Stimulated activated naive CD4-positive, alpha-beta T cell (primary cell): ENCODE data around the gene JMJD6.

Experiments used
- DNase-seq, 6 experiments: peaks; one replicate each; lab custom pipeline; 2025; lab: John Stamatoyannopoulos, UW

The JMJD6 gene

DNA sequence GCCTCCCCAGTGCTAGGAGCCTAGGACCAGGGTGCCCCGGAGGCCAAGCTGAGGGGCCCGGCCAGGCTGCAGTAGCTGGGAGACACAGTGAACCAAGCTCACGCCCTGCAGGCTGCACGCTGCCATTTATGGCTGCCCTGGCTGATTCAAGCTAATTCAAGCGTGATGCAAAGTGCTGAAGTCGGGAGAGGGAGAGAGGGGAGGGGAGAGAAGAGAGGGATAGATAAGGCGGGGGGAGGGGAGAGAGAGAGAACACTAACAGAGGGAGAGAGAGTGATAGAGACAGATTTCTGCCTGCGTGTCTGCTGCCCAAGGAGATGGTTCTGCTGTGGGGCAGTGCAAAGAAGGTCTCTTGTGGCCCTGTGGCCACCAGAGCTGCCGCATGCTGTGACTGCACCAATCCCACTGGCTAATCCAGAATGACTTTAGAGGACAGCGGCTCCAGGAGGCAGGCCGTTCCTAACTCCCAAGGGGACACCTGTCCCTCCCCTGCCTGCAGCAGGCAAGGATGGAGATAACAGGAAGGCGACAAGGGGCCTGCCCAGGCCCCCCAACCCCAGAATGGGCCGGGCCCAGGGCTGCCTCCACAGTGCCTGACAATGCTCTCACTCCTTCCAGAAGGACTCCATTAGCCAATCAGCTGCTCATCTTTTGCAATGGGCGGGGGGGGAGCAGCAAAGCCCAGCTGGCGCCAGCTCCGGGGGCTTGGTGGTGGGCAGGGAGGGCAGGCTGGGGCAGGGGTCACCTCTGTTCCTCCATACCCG lies 28.5 kb downstream of the JMJD6 start:
- DNase-seq = no peak

DNA sequence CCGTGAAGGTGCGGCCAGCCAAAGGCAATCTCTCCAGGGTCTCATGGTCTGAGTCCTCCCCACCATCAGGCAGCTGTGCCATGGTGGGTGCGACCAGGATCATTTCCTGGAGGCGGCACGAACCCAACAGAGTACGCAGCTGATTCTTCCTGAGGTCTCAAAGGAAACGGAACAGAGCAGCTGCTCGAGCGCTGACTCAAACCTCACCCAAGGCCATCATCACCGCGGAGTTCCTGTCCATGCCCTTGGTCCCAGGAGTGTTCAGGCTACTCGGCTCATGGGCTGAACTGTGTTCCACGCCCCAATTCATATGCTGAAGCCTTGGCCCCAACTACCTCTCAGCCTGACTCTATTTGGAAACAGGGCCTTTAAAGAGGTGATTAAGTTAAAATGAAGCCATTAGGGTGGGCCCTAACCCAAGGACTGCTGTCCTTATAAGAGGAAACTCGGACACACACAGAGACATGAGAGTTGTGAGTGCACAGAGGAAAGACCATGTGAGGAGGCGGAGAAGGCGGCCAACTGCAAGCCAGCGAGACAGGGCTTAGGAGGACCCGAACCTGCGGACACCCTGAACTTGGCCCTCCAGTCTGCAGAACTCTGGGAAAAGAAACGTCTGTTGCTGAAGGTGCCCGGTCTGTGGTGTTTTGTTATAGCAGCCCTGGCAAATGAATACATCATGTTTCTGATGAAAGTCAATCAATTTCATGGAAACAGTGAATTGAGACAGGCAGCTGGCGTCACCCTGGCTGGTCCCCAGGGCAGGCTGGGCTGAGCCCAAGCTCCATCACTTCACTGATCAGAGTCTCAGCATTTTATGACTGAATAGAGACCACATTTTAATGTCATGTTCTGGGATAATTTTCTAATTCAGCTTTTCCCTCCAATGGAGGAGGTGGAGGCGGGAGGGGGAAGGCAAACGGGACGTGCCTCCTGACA lies 29.4 kb downstream of the JMJD6 start:
- DNase-seq = no peak

DNA sequence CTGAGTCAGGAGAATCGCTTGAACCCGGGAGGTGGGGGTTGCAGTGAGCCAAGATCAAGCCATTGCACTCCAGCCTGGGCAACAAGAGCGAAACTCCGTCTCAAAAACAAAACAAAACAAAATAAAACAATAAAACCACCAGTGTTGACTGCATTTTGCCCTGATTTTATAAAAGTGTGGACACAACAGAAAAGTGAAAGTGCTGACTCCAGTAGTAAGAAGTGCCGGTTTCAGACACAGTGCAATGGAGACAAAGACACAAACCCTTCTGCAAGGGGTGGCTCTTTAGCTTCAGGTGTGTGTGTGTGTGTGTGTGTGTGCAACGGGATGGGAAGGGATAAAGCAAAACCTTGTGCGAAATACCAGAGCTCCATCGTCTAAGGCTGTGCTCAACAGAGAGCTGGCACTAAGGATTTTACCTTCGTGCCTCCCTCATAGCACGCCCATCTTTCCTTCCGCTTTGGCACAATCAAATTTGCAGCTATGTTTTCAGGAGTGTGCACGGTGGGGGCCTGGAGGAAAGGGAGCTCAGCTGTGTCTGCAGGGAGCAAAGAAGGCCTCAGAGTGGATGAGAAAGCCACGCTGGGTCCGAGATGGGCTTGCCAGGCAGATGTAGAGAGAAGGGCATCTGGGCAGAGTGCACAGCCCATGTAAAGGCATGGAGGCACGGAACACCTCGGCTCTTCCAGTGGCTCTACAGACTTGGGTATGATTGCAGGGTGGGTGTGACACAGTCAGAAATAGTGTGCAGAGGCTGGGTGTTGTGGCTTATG lies 31.2 kb downstream of the JMJD6 start:
- no peak for DNase-seq

DNA sequence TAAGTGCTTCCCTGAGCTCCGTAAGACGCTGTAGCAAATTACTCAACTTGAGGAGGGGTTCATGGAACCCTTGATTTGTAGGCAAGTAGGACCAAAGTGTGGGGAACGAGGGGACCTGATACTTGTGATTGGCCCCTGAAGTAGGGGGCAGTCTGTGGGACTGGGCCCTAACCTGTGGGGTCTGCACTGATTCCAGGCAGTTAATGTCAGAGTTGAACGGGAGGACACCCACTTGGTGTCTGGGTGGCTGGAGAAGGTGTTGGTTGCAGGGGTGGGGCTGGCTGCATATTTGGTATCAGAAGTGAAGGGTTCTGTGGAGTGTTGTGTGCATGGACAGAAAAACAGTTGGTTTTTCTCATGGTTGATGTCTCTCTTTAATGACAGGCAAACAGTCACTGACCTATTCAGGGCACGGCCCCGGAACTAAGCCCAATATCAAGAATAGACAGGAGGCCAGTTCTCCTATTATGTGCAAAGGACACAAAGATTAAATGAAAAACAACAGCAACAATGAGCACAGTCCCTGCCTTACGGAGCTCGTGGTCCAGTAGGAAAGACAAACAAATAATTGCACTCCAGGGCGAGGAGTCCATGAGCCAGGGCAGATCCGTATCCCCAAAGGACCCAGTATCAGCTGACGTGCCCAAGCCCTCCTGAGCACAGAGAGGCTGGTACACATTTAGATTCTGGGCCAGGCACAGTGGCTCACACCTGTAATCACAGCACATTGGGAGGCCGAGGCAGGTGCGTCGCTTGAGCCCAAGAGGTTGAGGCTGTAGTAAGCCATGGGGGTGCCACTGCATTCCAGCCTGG lies 34.8 kb downstream of the JMJD6 start:
- DNase-seq = no peak

DNA sequence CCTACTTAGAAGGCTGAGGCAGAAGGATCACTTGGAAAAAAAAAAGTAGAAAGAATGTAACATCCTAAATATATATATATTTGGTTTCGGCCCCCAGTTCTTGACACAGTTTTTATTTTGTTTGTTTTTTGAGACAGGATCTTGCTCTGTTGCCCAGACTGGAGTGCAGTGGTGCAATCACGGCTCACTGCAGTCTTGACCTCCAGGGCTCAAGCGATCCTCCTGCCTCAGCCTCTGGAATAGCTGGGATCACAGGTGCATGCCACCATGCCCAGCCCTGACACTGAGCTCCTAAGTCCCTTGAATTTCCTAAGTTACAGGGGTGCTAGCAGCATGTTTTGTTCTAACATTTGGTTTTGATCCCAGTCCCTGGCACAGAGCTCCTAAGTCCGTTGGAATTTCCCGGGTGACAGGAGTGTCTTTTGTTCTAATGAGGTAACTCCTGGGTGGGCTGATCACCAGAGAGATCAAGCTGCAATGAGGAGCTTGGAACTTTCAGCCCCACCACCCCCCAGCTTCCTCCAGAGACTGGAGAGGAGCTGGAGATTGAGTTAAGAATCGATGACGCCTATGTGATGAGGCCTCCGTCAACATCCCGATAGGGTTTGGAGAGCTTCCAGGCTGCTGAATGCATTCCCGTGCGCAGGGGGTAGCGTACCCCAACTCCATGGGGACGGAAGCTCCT lies 35.7 kb downstream of the JMJD6 start:
- no peak for DNase-seq

DNA sequence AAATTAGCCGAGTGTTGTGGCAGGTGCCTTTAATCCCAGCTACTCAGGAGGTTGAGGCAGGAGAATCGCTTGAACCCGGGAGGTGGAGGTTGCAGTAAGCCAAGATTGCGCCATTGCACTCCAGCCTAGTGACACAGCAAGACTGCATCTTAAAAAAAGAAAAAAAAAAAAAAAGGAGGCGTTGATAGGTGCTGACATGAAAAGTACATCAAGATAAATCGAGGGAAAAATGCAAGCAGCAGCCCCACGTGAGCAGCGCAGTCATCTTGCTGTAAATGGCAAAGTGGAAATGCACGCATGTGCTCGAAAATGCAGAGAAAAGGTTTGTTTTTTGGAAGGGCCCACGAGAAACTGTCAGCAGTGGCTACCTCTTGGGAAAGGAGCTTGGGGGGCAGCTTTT lies 36.5 kb downstream of the JMJD6 start:
- DNase-seq = no peak

DNA sequence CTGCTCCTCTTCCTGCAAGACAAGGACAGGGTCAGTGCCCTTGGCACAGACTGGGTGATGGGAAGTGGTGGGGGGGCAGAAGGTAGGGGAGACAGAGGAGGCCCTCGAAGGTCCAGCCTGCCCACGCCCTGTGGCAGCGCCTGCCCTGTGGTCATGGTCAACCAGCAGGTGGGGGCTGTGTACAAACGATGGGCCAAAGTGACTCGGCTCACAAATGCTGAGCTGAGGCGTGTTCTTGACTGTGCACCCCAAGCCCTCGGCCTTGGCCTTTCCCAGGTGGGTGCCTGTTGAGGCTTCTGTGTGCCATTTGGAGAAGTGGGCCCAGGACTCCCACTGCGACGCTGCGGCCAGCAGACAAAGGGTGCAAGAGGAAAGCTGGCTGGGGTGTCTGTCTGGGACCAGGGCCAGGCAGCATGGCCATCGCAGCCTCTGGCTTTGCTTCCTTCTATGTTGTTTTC lies 38.2 kb downstream of the JMJD6 start:
- no peak for DNase-seq

DNA sequence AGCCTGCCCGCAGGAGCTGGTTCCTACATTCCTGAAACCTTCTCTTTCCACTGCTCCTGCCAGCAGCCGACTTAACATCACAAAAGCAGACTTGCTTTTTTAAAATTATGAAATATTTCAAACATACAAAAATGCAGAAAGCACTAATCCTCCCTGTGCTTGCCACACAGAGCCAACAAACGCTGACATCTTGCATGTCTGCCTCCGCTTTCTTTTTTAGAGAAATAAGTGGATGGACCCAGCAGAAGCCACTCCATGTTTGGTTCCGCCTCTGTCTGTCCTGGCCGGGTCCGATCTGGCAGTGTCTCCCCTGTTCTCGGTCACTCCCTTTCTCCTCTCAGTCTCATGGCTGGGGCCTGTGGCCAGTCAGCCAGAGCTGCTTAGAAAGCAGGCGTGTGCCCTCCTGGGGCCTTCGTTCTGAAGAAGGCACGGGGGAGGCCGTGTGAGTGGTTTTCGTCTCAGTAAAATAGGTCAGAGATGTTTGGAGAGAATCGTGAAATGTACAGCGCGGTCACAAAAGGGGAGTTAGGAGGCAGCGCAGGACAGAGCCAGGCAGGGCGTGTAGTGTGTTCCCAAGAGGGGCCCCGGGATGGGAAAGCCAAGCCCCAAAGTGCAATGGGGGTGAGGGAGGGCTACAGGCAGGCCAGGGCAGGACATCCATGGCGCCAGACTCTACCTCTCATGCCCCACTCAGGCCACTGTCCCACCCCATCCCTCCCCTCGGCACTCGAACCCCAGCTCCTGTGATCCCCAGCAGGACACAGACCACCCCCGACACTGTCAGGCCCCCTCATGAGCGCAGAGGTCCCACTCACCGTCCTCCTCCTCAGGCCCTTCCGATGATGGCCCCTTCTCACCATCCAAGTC lies 38.9 kb downstream of the JMJD6 start:
- DNase-seq = no peak

DNA sequence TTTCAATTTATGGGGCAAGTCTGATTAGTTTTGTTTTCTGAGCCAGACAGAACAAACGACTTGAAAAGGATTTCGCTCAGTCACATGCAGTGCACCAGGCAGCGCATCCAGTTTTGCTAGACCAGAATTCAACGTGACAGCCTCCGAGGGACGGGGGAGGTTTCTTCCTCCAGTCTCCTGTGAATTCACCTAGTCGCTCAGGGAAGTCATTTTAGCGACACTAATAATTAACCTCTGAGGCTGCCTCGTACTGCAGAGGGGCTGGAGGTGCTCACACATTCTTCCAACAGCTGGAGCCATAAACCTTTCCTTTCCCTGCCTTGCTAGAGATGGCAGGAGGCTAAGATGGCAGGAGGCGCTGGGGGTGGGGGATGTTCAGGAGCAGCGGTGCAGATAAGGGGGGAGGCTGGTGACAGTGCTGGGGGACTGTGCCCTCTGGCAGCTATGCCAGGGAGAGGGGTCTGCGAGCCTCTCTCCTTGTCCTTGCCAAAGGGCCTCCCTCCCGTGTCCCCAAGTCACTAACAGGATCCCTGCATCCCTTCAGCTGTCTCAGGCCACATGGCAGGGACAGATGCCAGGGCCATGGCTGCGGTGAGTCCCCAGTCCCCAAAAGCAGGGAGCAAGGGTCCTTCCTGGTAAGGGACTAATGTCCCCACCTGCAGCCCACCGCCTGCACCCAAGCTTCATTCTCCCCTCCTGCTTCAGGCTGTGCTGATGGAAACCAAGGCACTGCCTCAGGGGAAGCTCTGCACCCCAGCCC lies 39.7 kb downstream of the JMJD6 start:
- DNase-seq = no peak

DNA sequence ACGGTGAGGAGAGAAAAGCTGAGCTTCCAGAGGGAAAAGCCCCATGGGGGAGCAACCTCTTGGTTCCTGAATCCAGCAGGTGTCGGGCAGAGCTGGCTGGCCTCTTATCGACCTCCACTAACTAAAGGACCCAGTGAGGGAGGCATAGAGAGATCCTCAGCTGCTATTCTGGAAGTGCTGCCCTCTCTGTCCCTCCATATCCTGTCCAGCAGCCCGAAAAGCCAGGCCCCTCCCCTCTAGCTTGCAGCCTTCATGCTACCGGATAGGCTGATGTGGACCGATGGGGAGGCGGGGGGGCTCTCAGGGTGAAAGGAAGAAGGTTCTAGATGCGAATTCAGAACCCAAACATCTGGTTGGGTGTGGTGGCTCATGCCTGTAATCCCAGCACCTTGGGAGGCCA lies 40.6 kb downstream of the JMJD6 start:
- DNase-seq = no peak

DNA sequence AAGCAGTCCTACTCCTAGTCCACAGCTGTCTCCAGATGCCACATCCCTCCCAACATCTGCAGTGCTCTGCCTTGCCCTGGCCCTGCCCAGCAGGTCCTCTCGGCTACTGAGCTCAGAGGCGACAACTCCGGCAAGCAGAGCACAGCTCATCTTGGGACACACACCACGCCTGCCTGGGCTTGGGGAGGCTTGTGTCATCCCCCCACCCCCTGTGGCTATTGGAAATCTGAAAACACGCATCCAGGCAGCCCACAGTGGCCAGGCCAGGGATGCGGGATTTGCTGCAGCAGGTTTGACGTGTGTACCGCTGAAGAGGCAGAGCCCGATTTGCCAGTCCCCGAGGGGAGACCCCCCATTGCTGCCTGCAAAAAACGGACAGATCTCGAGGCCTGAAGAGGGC lies 41.0 kb downstream of the JMJD6 start:
- DNase-seq = no peak

DNA sequence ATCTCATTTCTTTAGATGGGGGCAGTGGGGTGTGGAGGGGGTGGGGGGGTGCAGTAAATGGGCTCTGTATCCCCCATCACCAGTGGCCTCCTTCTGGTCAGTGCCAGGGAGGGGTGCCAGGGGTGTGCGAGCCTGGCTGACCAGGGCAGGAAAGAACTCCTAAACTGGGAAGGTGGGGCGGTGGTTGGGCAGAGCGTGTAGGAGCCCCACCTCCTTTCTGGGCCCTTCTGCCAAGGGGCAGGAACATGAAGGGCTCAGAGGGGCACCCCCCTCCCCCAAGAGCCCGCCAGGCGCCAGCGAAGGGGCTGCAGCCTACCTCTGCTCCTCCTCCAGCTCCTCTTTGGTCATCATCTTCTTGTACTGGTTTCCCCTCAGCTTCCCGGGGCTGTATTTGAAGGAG lies 41.6 kb downstream of the JMJD6 start:
- DNase-seq = no peak

DNA sequence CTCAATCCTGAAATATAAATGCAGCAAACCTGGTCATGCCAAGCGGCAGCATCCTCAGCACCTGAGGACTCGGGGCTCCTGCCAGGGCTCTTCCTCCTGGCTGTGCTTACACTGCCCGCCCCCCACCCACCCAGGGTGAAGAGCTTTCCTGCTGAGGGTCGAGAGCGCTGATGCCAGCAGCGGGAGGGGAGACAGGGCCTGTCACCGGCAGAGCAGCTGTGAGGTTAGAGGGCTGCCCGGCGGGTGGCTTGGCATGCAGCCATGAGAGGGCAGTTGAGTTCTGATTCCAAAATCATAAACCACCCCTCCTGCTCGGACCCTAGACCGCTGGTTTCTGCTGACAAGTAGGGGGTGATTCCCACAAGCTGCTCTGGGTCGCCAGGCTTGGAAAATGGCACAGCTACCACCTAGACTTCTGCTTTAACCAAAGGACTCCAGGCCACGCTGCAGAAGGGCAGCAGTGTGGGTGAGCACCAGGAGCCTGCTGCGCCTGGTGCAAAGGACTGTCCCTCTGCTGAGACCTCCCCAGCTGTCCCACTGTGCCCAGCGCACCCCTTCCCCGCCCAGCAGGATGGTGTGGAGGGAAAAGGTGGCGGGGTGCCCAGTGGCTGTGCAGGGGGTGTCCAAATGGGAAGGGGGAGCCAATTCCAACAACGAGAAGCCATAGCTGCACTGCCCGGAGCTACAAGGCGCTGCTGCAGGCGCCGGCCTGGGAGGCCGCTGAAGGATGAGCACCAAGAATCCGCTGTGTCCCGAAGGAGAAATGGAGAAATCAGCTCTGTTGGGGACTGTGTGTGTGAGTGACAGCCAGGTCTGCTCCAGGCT lies 42.3 kb downstream of the JMJD6 start:
- no peak for DNase-seq

DNA sequence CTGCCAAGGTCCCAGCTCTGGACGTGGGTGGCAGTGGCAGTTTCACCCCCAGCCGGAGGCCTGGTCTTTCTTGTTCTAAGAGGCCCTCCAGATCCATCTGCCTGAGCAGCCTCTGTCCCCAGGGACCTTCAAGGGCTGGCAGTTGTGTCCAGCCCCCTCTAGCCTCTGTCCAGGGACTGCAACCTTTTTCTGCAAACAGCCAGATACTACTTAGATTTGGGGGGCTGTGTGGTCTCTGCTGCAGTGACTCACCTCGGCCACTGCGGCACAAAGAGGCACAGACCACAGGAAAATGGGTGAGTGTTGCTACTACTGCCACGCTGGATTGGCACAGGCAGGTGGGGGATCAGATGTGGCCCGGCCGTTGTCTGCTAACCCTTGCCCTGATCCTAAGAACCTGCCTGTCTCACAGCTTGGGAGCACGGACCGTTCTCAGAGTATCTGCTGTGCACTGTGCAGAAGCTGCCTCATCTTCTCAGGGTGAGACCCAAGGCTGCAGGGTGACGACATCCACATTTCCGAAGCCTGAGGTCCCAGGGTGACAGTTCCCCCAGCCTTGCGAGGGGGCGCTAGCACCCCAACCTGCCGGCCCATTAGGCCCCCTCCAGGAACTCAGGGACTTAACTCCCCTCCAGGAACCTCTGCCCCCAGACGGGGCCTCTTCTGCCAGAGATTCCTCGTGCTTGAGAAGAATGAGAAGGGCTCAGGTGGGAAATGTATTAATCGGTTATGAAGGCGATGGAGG lies 43.2 kb downstream of the JMJD6 start:
- no peak for DNase-seq

DNA sequence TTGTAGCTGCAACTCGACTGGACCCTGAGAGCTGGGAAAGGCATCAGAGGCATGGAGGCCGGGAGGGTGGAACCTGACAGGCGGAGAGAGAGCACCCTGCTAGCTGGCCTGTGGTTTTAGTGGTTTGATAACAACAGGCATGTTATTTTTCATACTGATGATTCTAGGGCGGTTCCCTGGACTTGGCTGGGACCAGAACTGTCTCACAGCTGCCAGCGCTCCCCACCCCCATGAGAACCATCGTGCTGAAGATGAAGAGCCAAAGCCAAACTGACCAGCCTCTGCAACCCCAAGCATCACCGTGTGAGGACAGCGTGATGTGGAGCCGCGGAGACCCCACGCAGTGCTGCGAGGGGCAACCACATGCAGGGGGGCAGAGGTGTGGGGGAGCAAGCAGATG lies 44.1 kb downstream of the JMJD6 start:
- no peak for DNase-seq

DNA sequence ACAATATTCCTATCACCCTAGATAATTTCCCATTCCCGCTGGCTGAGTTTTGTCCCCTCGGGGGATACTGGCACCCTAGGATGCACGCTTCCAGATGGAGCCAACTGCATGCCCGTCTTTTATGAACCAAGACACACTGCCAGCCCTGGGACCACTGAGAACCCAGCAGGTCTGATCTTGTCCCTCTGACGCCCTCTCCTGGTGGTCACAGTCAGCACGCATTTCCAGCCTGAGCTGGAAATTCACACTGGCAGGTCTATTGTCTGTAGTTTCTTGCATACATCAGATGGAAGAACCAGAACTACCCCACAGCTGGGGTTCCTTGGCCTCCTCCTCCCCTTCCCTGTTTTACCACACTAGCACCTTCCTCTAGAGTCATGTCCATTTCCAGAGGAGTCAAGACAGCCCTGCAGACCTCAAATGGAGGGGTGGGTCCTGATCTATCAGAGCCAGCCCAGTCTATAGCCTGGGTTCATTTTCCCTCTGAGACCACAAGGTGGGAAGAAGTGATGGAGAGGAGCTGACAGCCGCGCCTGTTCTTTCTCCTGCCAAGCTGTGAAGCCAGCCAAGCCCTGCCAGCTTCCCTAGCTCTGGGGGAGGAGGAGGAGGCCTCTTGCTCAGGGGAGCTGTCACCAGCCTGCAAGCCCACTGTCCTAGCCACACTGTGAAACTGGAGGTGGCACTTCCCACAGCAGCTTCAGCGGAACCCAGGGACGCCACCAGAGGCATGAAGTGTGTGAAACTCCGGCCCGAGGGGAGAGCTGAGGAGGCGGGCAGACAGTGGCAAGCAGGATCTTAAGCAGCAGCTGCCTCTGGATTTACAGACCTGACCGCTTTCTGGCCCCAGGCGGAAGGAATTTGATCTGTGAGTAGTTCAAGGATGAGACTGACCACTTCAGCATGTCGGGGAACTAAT lies 44.9 kb downstream of the JMJD6 start:
- DNase-seq = peak; percentile 44 to 75 (median 58)
